ENCODE data around the gene TAGAP. TPM values are rescaled to one million over a fixed set of nuclear protein-coding genes. Genes with fewer than 3 reads are reported as not detected.

Gene TAGAP
- polyA plus RNA-seq, 1 of the 3 experiments (the other 2 are of a cell fraction): not detected

DNA sequence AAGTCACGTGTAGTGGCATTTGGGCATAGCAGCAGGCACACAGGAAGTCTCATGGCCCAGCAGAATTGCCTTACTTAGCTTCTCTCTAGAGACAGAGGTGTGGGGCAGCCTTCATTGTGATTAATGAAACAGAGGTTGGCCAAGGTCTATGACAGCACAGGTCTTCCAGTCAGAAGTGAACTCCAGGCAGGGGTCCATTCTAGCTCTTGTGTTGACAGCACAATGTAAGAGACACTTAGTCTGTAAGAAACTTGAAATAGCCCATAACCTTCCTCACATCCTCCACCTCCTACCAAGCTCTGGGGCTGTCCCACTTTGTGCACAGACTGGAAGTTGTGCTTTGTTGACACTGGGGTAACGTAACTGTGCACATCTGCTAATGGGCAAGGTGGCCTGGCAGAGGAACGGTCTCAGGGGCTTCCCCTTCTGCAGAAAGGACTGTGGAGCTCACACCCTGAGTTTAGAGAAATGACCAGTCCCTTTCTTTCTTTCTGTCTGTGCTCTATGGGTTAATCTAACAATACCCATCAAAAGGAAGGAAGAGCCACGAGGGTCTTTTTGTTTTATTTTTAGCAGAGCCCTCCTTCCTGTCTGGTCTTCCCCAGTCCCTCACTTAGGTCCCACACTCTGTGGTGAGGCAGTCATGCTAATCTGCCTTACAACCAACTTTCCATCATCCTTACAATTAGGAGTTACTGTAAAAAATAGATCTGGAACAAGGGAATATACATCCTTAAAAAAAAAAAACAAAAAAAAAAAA, 35.6 kb upstream of the TAGAP start (continued):
- TF ChIP-seq, protein P1, sequence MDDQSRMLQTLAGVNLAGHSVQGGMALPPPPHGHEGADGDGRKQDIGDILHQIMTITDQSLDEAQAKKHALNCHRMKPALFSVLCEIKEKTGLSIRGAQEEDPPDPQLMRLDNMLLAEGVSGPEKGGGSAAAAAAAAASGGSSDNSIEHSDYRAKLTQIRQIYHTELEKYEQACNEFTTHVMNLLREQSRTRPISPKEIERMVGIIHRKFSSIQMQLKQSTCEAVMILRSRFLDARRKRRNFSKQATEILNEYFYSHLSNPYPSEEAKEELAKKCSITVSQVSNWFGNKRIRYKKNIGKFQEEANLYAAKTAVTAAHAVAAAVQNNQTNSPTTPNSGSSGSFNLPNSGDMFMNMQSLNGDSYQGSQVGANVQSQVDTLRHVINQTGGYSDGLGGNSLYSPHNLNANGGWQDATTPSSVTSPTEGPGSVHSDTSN (IDR thresholded peaks at IDR 0.05): no peak
- TF ChIP-seq FOXJ3 (CRISPR knock-in tag; IDR thresholded peaks at IDR 0.05): no peak
- no peak for TF ChIP-seq ELF1 (IDR thresholded peaks at IDR 0.05)
- TF ChIP-seq, protein P2, sequence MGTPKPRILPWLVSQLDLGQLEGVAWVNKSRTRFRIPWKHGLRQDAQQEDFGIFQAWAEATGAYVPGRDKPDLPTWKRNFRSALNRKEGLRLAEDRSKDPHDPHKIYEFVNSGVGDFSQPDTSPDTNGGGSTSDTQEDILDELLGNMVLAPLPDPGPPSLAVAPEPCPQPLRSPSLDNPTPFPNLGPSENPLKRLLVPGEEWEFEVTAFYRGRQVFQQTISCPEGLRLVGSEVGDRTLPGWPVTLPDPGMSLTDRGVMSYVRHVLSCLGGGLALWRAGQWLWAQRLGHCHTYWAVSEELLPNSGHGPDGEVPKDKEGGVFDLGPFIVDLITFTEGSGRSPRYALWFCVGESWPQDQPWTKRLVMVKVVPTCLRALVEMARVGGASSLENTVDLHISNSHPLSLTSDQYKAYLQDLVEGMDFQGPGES (IDR thresholded peaks at IDR 0.05; ENCODE audit: low read depth, low read length): no peak
- TF ChIP-seq SMC3 (IDR thresholded peaks at IDR 0.05; ENCODE audit: low read depth, low read length): no peak
- TF ChIP-seq POLR2AphosphoS5 (IDR thresholded peaks at IDR 0.05; ENCODE audit: low read depth, low read length): no peak
- TF ChIP-seq, protein P3, sequence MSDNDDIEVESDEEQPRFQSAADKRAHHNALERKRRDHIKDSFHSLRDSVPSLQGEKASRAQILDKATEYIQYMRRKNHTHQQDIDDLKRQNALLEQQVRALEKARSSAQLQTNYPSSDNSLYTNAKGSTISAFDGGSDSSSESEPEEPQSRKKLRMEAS (IDR thresholded peaks at IDR 0.05; ENCODE audit: low read depth): no peak
- no peak for TF ChIP-seq EP300 (IDR thresholded peaks at IDR 0.05; ENCODE audit: borderline replicate concordance in 1 of 2, low read depth in 1 of 2, low read length in 1 of 2)
- TF ChIP-seq NFIC (IDR thresholded peaks at IDR 0.05; ENCODE audit: borderline replicate concordance): no peak

DNA sequence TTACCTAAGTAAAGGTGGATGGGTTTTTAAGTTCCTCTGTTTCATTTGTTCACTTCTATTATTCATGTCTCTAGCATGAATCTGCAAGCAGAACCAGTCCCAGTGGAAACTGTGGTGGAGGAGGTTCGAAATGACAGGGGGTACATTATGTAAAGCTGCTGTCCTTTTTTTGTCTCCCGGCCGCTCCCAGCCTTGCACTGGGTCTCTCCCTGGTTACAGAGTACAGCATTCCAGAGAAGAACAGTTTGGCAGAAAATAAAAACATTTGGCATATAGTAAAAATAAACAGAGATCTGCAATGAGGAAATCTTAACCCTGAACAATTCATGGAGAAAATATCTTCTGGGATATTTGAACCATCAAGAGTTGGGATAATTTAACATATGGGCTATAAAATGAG, 34.6 kb upstream of the TAGAP start:
- H3K4me1 ChIP-seq (ENCODE audit: control insufficient read depth in 1 of 2, insufficient read depth in 2 of 2, low read depth in 1 of 2, low read length in 1 of 2): peaks cover 0 to 7% of the 10 kb centered on the region in 2 experiments; a peak in 1 of 4 replicates
- CTCF ChIA-PET: interaction anchor here (1.1 to 5.2 kb wide), 2 partner anchors 24 to 37 kb away, joined by 4 to 23 read pairs; no protein-coding TSS in a partner anchor

More for the DNA sequence above, 34.6 kb upstream of the TAGAP start:
- Histone ChIP-seq H4K20me1 (ENCODE audit: insufficient read depth) (no peaks in the 10 kb centered on the region), H3K27ac (ENCODE audit: low read depth in 2 of 2, low read length in 1 of 2) (no peak overlapping the region), H3K4me3 (ENCODE audit: low read depth in 2 of 2, low read length in 1 of 2) (no peak overlapping the region), H3K9me3 (no peaks in the 10 kb centered on the region), H3F3A (replicated peaks; ENCODE audit: insufficient read depth) (no peaks in the 10 kb centered on the region), H3K36me3 (replicated peaks in 1 of 2; ENCODE audit: control insufficient read depth in 1 of 2, insufficient read depth in 2 of 2, low read length in 1 of 2) (no peaks in the 10 kb centered on the region), H3K9me2 (no peaks in the 10 kb centered on the region), H3K4me2 (no peak overlapping the region), H3K27me3 (ENCODE audit: insufficient read depth) (no peaks in the 10 kb centered on the region), H3K79me2 (ENCODE audit: insufficient read depth) (no peaks in the 10 kb centered on the region), H3K9ac (no peak overlapping the region), H2AFZ (ENCODE audit: low read depth) (no peak overlapping the region)
- DNase-seq: no peak
- POLR2A ChIA-PET: no interaction called here
- no peak for TF ChIP-seq CHD2 (IDR thresholded peaks at IDR 0.05; ENCODE audit: low read length, partially characterized antibody)
- no peak for TF ChIP-seq JUND (IDR thresholded peaks at IDR 0.05)
- TF ChIP-seq TAF1 (IDR thresholded peaks at IDR 0.05; ENCODE audit: borderline replicate concordance, low read depth, low read length): no peak
- TF ChIP-seq, protein P1 (IDR thresholded peaks at IDR 0.05): no peak
- WGBS (ENCODE audit: low lambda C conversion rate): 38% methylated on average over 3 of the region's 3 CpGs

All from SK-N-SH (cell line).